Dermis blood vessel endothelial cell (primary cell): ENCODE data around the gene NUFIP2. TPM values are rescaled to one million over a fixed set of nuclear protein-coding genes. Genes with fewer than 3 reads are reported as not detected.
"Not testable (repeated sequence)": the region's sequence is repeated elsewhere in the genome, so short reads cannot be mapped to it uniquely, and the experiment has no call there.

Experiments used
- DNase-seq: peaks from one replicate; pipeline ENCODE4 v3.0.0; 2010
- total RNA-seq: library from RNA; depleted of rRNA; stranded (reverse); fragments of >200 nt; gene quantifications from 2 replicates; pipeline ENCODE4 v1.2.3, GENCODE V29; 2014

Gene NUFIP2
- total RNA-seq, 1 donor from 2014 or later: 38.5 TPM

GRCh38 chr17:29279397-29280070 lies 14.4 kb downstream of the NUFIP2 start:
- DNase-seq: no peak

DNA sequence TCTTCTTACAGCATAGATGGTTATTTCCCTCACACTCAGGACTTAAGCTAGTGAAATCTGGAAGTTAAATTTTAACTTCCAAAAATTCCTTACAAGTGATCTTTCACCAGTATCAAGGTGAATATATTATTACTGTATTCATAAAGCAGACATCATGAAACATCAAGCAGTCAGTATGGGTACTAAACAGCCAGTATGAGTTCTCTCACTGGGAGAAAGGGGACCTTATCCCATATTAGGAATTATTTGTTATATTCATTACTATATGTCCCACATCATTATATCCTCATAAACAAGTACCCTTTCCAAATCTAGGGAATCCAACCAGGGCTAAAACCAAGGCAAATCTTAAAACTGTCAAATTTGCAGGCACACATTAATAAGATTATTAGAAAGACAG lies 15.3 kb downstream of the NUFIP2 start:
- DNase-seq: no peak

- no peak for DNase-seq
These were observed 20.0 kb downstream of the NUFIP2 start for GRCh38 chr17:29273924-29274323.

DNA sequence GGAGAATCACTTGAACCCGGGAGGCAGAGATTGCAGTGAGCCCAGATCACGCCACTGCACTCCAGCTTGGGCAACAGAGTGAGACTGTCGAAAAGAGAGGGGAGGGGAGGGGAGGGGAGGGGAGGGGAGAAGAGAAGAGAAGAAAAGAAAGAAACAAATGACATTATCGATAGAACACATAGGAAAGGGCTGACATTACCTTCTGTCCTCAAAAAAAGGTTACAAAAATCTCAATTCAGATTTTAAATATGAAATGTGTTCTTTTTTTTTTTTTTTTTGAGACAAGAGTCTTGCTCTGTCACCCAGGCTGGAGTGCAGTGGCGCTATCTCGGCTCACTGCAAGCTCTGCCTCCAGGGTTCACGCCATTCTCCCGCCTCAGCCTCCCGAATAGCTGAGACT lies 22.0 kb downstream of the NUFIP2 start:
- DNase-seq: not testable (repeated sequence)

DNA sequence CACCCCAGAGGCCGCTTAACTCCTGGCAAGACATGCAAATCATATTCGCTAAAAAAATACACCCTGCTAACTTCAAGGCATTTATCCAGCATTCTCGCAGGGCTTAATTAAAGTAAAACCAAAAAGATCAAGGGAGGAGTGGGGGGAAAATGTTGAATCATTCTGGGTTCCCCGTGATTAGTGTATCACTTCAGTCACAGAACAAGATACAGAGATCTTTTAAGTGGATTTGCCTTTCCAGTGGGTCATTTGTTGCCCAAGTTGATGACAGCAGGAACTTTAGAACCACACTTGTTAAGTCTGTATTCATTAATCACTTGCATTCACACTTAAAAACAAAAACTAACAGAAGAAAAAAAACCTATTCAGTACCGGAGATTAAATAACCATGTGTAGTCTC lies 30.0 kb downstream of the NUFIP2 start:
- no peak for DNase-seq

GRCh38 chr17:29257756-29258155 lies 36.2 kb downstream of the NUFIP2 start:
- no peak for DNase-seq

- DNase-seq: no peak
These were observed 37.0 kb downstream of the NUFIP2 start for GRCh38 chr17:29256735-29257466.

DNA sequence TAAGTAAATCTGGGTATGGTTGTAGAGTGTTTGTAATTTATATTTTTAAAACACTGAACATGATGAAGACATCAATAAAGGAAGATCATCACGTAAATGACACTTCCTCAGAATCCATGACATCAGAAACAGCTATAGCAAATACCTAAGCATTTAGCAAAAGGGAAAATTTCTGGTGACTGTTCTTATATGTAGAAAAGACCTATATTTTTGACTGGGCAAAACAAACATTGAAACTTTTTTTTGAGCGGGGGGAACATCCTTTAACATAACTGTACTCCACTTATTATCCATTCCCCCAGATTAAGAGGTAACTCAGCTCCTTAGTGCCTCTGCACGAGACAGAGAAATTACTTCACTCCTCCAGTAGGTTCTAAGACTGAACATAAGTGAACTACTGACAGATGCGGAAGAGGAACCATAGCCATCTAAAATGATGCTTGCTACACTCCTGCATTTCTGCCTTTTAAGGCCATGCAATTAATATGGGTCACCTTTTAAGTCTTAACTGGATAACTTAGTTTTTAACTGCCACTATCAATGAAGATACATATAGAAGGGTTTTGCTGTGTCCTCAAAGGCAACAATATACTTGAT lies 37.9 kb downstream of the NUFIP2 start:
- peak; percentile 9 for DNase-seq

GRCh38 chr17:29253037-29253436 lies 40.9 kb downstream of the NUFIP2 start:
- DNase-seq: no peak

DNA sequence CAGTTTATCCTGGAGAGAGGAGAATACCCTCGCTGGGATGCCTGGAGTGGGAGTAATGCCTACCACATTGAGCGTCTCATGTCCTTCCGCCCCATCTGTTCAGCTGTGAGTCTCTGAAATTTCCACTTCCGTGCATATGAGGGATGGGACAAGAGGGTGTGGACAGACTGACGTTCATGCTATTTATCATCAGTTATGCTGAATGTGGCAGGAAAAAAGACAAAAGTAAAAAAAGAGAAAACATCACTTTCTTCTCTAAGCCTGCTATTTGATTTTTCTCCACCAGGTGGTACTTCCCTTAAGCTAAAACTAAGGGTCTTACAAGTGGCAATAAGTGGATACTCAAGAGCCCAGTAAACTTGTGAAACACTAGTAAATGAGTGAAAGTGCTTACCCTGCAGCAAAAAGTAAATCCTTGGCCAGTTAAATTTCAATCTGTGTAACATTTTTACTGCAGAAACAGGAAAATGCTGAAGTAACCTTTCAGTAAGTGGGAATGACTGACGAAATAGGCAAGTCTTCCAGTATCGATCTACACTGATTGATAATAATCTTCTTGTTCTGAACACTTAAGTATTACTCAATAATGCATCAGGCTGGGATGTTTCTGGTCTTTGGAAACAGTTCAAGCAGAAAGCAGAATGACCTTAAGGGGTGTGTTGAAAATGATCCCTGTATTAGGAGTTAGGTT lies 41.7 kb downstream of the NUFIP2 start:
- peak; percentile 53 for DNase-seq

DNA sequence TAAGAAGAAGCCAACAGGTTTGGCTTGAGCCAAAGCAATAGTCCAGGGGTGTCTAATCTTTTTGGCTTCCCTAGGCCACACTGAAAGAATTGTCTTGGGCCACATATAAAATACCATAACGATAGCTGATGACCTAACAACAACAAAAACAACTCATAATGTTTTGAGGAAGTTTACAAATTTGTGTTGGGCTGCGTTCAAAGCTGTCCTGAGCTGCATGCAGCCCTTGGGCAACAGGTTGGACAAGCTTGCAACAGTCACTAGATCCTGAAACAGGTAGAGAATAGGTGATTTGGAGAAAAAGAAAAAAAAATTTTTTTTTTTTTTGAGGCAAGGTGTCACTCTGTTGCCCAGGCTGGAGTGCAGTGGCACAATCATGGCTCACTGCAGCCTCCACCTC lies 42.8 kb downstream of the NUFIP2 start:
- DNase-seq: no peak

DNA sequence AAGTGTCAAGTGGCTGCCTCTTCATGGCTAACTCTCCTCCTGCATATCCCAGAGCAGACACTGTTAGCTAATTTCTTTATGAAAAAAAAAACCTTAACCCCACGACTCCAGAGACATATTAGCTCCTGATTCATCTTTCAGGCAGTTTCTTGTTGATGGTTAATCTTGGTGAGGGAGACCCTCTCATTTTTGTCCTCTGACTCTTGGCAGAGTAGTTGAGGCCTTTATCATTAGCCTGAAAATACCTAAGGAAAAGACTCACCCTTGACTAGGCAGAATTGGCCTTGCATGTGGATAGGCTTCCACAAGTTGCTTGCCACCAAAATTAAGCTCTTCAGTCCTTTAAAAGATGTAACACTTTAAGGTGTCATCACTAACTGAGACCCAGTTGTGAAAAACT lies 43.3 kb downstream of the NUFIP2 start:
- DNase-seq: no peak

GRCh38 chr17:29248845-29249244 lies 45.1 kb downstream of the NUFIP2 start:
- DNase-seq: no peak

GRCh38 chr17:29247219-29247618 lies 46.7 kb downstream of the NUFIP2 start:
- DNase-seq: no peak

GRCh38 chr17:29246628-29247027 lies 47.3 kb downstream of the NUFIP2 start, which contains the start of gene CRYBA1:
Gene CRYBA1 (plus strand): TSS chr17:29246859. CDS start chr17:29246864, 5 bp downstream.
- DNase-seq: no peak

- DNase-seq: no peak
These were observed 48.5 kb downstream of the NUFIP2 start for GRCh38 chr17:29245401-29245800.

- DNase-seq: peak; percentile 23
These were observed 50.2 kb downstream of the NUFIP2 start for GRCh38 chr17:29243792-29244191.

DNA sequence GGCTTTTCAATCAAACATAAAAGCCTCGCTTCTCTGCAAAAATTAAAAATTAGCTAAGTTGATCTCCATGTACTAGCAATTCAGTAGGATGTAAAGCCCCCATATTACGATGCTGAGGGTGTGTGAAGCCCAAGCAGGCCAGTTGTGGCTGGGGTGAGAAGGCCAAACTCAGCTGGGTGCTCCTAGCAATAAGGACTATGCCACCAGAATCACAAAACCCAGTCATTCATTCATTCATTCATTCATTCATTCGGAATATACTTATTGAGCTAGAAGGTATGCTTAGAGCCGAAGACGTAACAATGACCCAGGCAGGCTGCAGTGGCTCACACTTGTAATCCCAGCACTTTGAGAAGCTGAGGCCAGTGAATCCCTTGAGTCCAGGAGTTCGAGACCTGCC lies 51.2 kb downstream of the NUFIP2 start:
- no peak for DNase-seq

DNA sequence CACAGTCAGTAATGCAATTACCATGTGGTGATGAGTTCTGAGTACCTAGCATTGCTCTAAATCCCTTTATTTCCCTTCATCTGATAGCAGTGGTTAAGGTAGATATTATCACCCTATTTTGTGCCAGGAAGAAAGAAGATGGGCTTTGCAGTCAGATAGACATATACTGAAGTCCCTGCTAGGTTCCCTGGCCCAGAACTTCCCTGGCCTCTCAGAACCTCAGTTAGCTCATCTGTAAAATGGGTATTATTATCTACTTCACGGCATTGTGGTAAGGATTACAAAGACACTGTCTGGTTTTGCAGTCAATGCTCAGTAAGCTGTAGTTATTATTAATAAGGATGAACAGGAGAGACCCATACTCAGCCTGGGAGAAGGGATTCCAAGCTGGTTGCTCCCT lies 51.9 kb downstream of the NUFIP2 start:
- no peak for DNase-seq

GRCh38 chr17:29240968-29241963 lies 52.7 kb downstream of the NUFIP2 start:
- peak; percentile 89 for DNase-seq

DNA sequence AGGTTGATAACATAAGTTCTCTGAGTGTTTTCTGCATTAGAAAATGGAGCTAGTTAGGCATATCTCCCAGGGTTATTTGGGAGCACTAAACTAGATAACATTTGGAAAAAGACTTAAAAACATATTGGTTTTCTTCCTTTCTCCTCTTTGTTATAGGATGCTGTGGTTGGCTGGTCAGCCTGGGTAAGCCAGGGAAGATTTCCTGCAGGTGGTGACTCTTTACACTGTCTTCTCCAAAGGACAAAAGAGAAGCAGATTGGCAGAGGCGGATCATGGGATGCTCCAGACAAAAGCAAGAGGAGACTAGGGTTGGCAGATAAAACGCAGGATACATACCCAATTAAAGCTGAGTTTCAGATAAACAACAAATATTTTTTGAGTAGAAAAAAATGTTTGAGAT lies 53.5 kb downstream of the NUFIP2 start:
- DNase-seq: no peak
